Measurements from ENCODE around the gene COL15A1.

COL15A1 gene

GRCh38 chr9:99072040-99072394, 128.3 kb downstream of the COL15A1 start:
- H3K4me1 ChIP-seq (ENCODE audit: insufficient read depth, low read length, poor library complexity, severe bottlenecking): peaks cover 61% of the 10 kb centered on the region
- no peaks in the 10 kb centered on the region for H3K9me3 ChIP-seq (ENCODE audit: insufficient read depth, low read depth, low read length)
- H3K4me2 ChIP-seq (ENCODE audit: low read depth, low read length, poor library complexity, severe bottlenecking): no peak overlapping the region
- TF ChIP-seq EZH2phosphoT487 (IDR thresholded peaks at IDR 0.05; ENCODE audit: borderline replicate concordance) (no peak), CTCF (conservative IDR thresholded peaks at IDR 0.05; ENCODE audit: low read length) (no peak)
- no peaks in the 10 kb centered on the region for H3K27me3 ChIP-seq (ENCODE audit: insufficient read depth, low read length, poor library complexity, severe bottlenecking)
- H3K4me3 ChIP-seq (ENCODE audit: low read length, poor library complexity, severe bottlenecking): no peak overlapping the region
- no peaks in the 10 kb centered on the region for H3K79me2 ChIP-seq (ENCODE audit: insufficient read depth, low read length)
- no peaks in the 10 kb centered on the region for H3K36me3 ChIP-seq (ENCODE audit: insufficient read depth, low read length)
- no peaks in the 10 kb centered on the region for H4K20me1 ChIP-seq (ENCODE audit: insufficient read depth, low read length, poor library complexity, severe bottlenecking)
- peaks cover 15% of the 10 kb centered on the region; the same call in 1 of the 2 replicates for H3F3A ChIP-seq (ENCODE audit: low read depth)
- no peak overlapping the region for H2AFZ ChIP-seq (ENCODE audit: low read length)
- no peaks in the 10 kb centered on the region for H3K9me2 ChIP-seq (replicated peaks; ENCODE audit: low read depth, low read length)
- H3K9ac ChIP-seq (ENCODE audit: low read depth, low read length, poor library complexity, severe bottlenecking): no peak overlapping the region

GRCh38 chr9:99073347-99073746, 129.6 kb downstream of the COL15A1 start:
- H3F3A ChIP-seq (ENCODE audit: low read depth): peaks cover 20% of the 10 kb centered on the region; the same call in 1 of the 2 replicates
- no peak overlapping the region for H2AFZ ChIP-seq (ENCODE audit: low read length)
- H3K4me1 ChIP-seq (ENCODE audit: insufficient read depth, low read length, poor library complexity, severe bottlenecking): peaks cover 71% of the 10 kb centered on the region
- no peak for TF ChIP-seq EZH2phosphoT487 (IDR thresholded peaks at IDR 0.05; ENCODE audit: borderline replicate concordance)
- TF ChIP-seq CTCF (conservative IDR thresholded peaks at IDR 0.05; ENCODE audit: low read length): no peak
- H3K79me2 ChIP-seq (ENCODE audit: insufficient read depth, low read length): no peaks in the 10 kb centered on the region
- no peak overlapping the region for H3K4me2 ChIP-seq (ENCODE audit: low read depth, low read length, poor library complexity, severe bottlenecking)
- no peak overlapping the region for H3K4me3 ChIP-seq (ENCODE audit: low read length, poor library complexity, severe bottlenecking)
- H3K9me2 ChIP-seq (replicated peaks; ENCODE audit: low read depth, low read length): no peaks in the 10 kb centered on the region
- no peaks in the 10 kb centered on the region for H3K9me3 ChIP-seq (ENCODE audit: insufficient read depth, low read depth, low read length)
- no peaks in the 10 kb centered on the region for H3K27me3 ChIP-seq (ENCODE audit: insufficient read depth, low read length, poor library complexity, severe bottlenecking)
- no peaks in the 10 kb centered on the region for H3K36me3 ChIP-seq (ENCODE audit: insufficient read depth, low read length)
- H3K9ac ChIP-seq (ENCODE audit: low read depth, low read length, poor library complexity, severe bottlenecking): no peak overlapping the region
- H4K20me1 ChIP-seq (ENCODE audit: insufficient read depth, low read length, poor library complexity, severe bottlenecking): no peaks in the 10 kb centered on the region

GRCh38 chr9:99073985-99074901, 130.5 kb downstream of the COL15A1 start:
- no peaks in the 10 kb centered on the region for H3K9me3 ChIP-seq (ENCODE audit: insufficient read depth, low read depth, low read length)
- peaks cover 14% of the 10 kb centered on the region; the same call in 1 of the 2 replicates for H3F3A ChIP-seq (ENCODE audit: low read depth)
- TF ChIP-seq EZH2phosphoT487 (IDR thresholded peaks at IDR 0.05; ENCODE audit: borderline replicate concordance): no peak
- TF ChIP-seq CTCF (conservative IDR thresholded peaks at IDR 0.05; ENCODE audit: low read length): no peak

More at GRCh38 chr9:99073985-99074901, 130.5 kb downstream of the COL15A1 start:
- Histone ChIP-seq H4K20me1 (ENCODE audit: insufficient read depth, low read length, poor library complexity, severe bottlenecking) (no peaks in the 10 kb centered on the region), H2AFZ (ENCODE audit: low read length) (no peak overlapping the region), H3K4me2 (ENCODE audit: low read depth, low read length, poor library complexity, severe bottlenecking) (peak overlapping the region; percentile 0), H3K4me1 (ENCODE audit: insufficient read depth, low read length, poor library complexity, severe bottlenecking) (peaks cover 64% of the 10 kb centered on the region), H3K4me3 (ENCODE audit: low read length, poor library complexity, severe bottlenecking) (no peak overlapping the region), H3K9me2 (replicated peaks; ENCODE audit: low read depth, low read length) (no peaks in the 10 kb centered on the region), H3K27me3 (ENCODE audit: insufficient read depth, low read length, poor library complexity, severe bottlenecking) (no peaks in the 10 kb centered on the region), H3K79me2 (ENCODE audit: insufficient read depth, low read length) (no peaks in the 10 kb centered on the region), H3K36me3 (ENCODE audit: insufficient read depth, low read length) (no peaks in the 10 kb centered on the region), H3K9ac (ENCODE audit: low read depth, low read length, poor library complexity, severe bottlenecking) (no peak overlapping the region)
